Loucy (cell line): Measurements from ENCODE around the gene OPA3.

ENCODE experiments used
- EZH2phosphoT487 ChIP-seq: fragments of 200-600 bp; IDR thresholded peaks from 2 replicates; pipeline ENCODE4 v1.6.1; 2018; ENCODE audit warnings: antibody characterized with exemption, mild to moderate bottlenecking, moderate library complexity, borderline replicate concordance
- TF ChIP-seq, protein P1 (sequence below): fragments of 200-600 bp; sonication (generic); conservative IDR thresholded peaks from 2 replicates; pipeline ENCODE4 v1.5.1; 2014; ENCODE audit warnings: mild to moderate bottlenecking, antibody characterized with exemption, low read length

DNA sequence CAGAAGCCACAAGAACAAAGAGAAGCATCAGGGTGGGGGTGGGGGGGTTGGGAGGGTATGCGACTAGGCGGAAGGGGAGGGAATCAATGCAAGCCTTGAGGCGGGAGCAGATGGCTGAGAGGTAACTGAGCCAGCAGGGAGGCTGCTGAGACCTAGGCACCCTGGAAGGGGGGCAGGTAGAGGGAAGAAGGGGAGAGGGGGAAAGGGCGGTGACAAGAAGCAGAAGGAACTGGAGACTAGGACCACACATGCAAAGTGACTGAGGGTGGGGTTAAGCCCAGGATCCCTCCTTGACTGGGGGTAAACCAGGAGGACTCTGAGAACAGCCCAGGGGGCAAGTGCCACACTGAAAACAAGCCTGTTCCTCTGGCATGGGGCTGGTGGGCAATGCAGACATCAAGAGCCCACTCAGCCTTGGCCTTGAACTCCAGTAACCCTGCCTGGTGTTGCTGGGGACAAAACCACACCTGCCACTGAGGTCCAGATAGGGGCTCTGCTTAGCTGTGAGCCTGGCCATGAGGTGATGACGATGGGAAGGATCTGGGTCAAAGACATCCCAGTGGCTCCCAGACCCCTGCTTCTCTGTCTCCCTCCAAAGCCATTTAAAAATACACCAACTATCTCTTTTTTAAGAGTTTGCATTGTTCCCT is 20.3 kb downstream of the OPA3 start:
- TF ChIP-seq, protein P1, sequence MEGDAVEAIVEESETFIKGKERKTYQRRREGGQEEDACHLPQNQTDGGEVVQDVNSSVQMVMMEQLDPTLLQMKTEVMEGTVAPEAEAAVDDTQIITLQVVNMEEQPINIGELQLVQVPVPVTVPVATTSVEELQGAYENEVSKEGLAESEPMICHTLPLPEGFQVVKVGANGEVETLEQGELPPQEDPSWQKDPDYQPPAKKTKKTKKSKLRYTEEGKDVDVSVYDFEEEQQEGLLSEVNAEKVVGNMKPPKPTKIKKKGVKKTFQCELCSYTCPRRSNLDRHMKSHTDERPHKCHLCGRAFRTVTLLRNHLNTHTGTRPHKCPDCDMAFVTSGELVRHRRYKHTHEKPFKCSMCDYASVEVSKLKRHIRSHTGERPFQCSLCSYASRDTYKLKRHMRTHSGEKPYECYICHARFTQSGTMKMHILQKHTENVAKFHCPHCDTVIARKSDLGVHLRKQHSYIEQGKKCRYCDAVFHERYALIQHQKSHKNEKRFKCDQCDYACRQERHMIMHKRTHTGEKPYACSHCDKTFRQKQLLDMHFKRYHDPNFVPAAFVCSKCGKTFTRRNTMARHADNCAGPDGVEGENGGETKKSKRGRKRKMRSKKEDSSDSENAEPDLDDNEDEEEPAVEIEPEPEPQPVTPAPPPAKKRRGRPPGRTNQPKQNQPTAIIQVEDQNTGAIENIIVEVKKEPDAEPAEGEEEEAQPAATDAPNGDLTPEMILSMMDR: no peak
- no peak for TF ChIP-seq EZH2phosphoT487
